Stimulated activated CD8-positive, alpha-beta memory T cell treated with anti-CD3 and anti-CD28 coated beads, Interleukin-4, amount 100 ng/mL, for 4 hours (primary cell): ENCODE results near the gene TBC1D14.
"Not testable (repeated sequence)": the region's sequence is repeated elsewhere in the genome, so short reads cannot be mapped to it uniquely, and the experiment has no call there.

Experiments used
- DNase-seq, 2 donors: peaks; one replicate each; pipeline ENCODE4 v3.0.0-alpha.2; 2020; ENCODE audit warnings: low read depth in 2 of 2, low spot score in 1 of 2

The TBC1D14 gene

GRCh38 chr4:6971536-6972374 lies 62.1 kb downstream of the TBC1D14 start:
- no peak for DNase-seq

GRCh38 chr4:6972375-6972650 lies 62.7 kb downstream of the TBC1D14 start:
- DNase-seq: no peak

GRCh38 chr4:6972911-6973310 lies 63.3 kb downstream of the TBC1D14 start:
- no peak for DNase-seq

- peak; percentile 58 to 79 for DNase-seq
These were observed 64.7 kb downstream of the TBC1D14 start for GRCh38 chr4:6974138-6974848.

- DNase-seq: not testable (repeated sequence)
These were observed 68.2 kb downstream of the TBC1D14 start for GRCh38 chr4:6977846-6978245.

GRCh38 chr4:6983544-6984142 lies 74.0 kb downstream of the TBC1D14 start:
- no peak for DNase-seq

- DNase-seq: no peak
These were observed 75.2 kb downstream of the TBC1D14 start for GRCh38 chr4:6984612-6985425.

GRCh38 chr4:6986072-6986780 lies 76.6 kb downstream of the TBC1D14 start:
- no peak for DNase-seq

GRCh38 chr4:6986781-6987587 lies 77.4 kb downstream of the TBC1D14 start:
- DNase-seq: peak; percentile 80 to 87

GRCh38 chr4:6987588-6987961 lies 77.9 kb downstream of the TBC1D14 start:
- DNase-seq: no peak

GRCh38 chr4:6988016-6988715 lies 78.5 kb downstream of the TBC1D14 start:
- DNase-seq: no peak

GRCh38 chr4:6989331-6989923 lies 79.8 kb downstream of the TBC1D14 start:
- DNase-seq: no peak

GRCh38 chr4:6990661-6991060 lies 81.0 kb downstream of the TBC1D14 start:
- DNase-seq: no peak

GRCh38 chr4:6991249-6991648 lies 81.6 kb downstream of the TBC1D14 start:
- no peak for DNase-seq

- no peak for DNase-seq
These were observed 82.3 kb downstream of the TBC1D14 start for GRCh38 chr4:6991771-6992557.

- no peak for DNase-seq
These were observed 83.4 kb downstream of the TBC1D14 start for GRCh38 chr4:6992728-6993677.

GRCh38 chr4:6996481-6996880 lies 86.9 kb downstream of the TBC1D14 start:
- no peak for DNase-seq
